Measurements from ENCODE around the gene ARNT2.

The ARNT2 gene

GRCh38 chr15:80556694-80557367 is 152.6 kb downstream of the ARNT2 start:
- DNase-seq (ENCODE audit: low spot score) = no peak

- no peak for DNase-seq (ENCODE audit: low spot score)
Measured at GRCh38 chr15:80557441-80558234, 153.5 kb downstream of the ARNT2 start.

GRCh38 chr15:80558631-80559319 is 154.6 kb downstream of the ARNT2 start:
- no peak for DNase-seq (ENCODE audit: low spot score)

- DNase-seq (ENCODE audit: low spot score) = no peak
Measured at GRCh38 chr15:80559320-80559693, 155.1 kb downstream of the ARNT2 start.

- no peak for DNase-seq (ENCODE audit: low spot score)
Measured at GRCh38 chr15:80559761-80560160, 155.6 kb downstream of the ARNT2 start.

- no peak for DNase-seq (ENCODE audit: low spot score)
Measured at GRCh38 chr15:80560601-80561400, 156.6 kb downstream of the ARNT2 start.

GRCh38 chr15:80561500-80561899 is 157.3 kb downstream of the ARNT2 start:
- no peak for DNase-seq (ENCODE audit: low spot score)

GRCh38 chr15:80562033-80562432 is 157.9 kb downstream of the ARNT2 start:
- no peak for DNase-seq (ENCODE audit: low spot score)

- DNase-seq (ENCODE audit: low spot score) = no peak
Measured at GRCh38 chr15:80562846-80563245, 158.7 kb downstream of the ARNT2 start.

- DNase-seq (ENCODE audit: low spot score) = no peak
Measured at GRCh38 chr15:80563372-80563997, 159.3 kb downstream of the ARNT2 start.

- DNase-seq (ENCODE audit: low spot score) = no peak
Measured at GRCh38 chr15:80564056-80564455, 159.9 kb downstream of the ARNT2 start.

GRCh38 chr15:80565398-80565797 is 161.2 kb downstream of the ARNT2 start:
- no peak for DNase-seq (ENCODE audit: low spot score)

GRCh38 chr15:80565988-80566387 is 161.8 kb downstream of the ARNT2 start:
- no peak for DNase-seq (ENCODE audit: low spot score)

GRCh38 chr15:80567721-80568157 is 163.6 kb downstream of the ARNT2 start:
- no peak for DNase-seq (ENCODE audit: low spot score)

GRCh38 chr15:80568298-80568697 is 164.1 kb downstream of the ARNT2 start:
- no peak for DNase-seq (ENCODE audit: low spot score)

GRCh38 chr15:80568876-80569605 is 164.9 kb downstream of the ARNT2 start:
- DNase-seq (ENCODE audit: low spot score) = no peak

GRCh38 chr15:80569656-80570055 is 165.5 kb downstream of the ARNT2 start:
- peak; percentile 31 for DNase-seq (ENCODE audit: low spot score)

GRCh38 chr15:80570553-80570952 is 166.4 kb downstream of the ARNT2 start:
- DNase-seq (ENCODE audit: low spot score) = peak; percentile 2

- peak; percentile 42 for DNase-seq (ENCODE audit: low spot score)
Measured at GRCh38 chr15:80572337-80572736, 168.2 kb downstream of the ARNT2 start.

GRCh38 chr15:80573606-80574005 is 169.4 kb downstream of the ARNT2 start:
- peak; percentile 20 for DNase-seq (ENCODE audit: low spot score)

GRCh38 chr15:80574590-80574989 is 170.4 kb downstream of the ARNT2 start:
- DNase-seq (ENCODE audit: low spot score) = no peak
